HepG2 (cell line): ENCODE measurements around the gene TMEM120A. TPM values are rescaled to one million over a fixed set of nuclear protein-coding genes. Genes with fewer than 3 reads are reported as not detected.

Experiments
- ATAC-seq: fragments of 200-7000 bp; cut with Tn5 transposase; 3 replicates; pipeline ENCODE4 v1.9.1; 2020; ENCODE audit warnings: mild to moderate bottlenecking, moderate library complexity
- BruUV-seq: library from RNA; stranded (reverse); fragments of 400-500 nt; replicated peaks from 2 replicates; lab custom pipeline; 2021; lab: Mats Ljungman, UMichigan
- CTCF ChIA-PET: fragments of 300-600 bp; formaldehyde crosslinking; extraction: SDS; loops from one replicate; lab custom pipeline; 2021; ENCODE audit warnings: low total read pairs, inconsistent platforms, low intra/inter-chr PET ratio; lab: Yijun Ruan, JAX
- POLR2A ChIA-PET: fragments of 350-600 bp; sonication (Branson Sonifier 250); formaldehyde crosslinking; loops from one replicate; lab custom pipeline; 2020; ENCODE audit warnings: antibody characterized with exemption, inconsistent platforms; lab: Yijun Ruan, JAX
- DNase-seq: peaks from one replicate; pipeline ENCODE4 v3.0.0-alpha.2; 2015; ENCODE audit warnings: low spot score
- FAIRE-seq: peaks from 3 replicates; lab custom pipeline; 2011; peaks lifted over from hg19 to GRCh38; lab: Jason Lieb, UNC
- H2AFZ ChIP-seq: one replicate; pipeline ENCODE4 v1.6.1; 2011; ENCODE audit warnings: low read length, inconsistent platforms
- H3K27ac ChIP-seq: fragments of 300-600 bp; 3 replicates; pipeline ENCODE4 v1.8.0; 2011; ENCODE audit warnings: mixed run types, mild to moderate bottlenecking, mixed read lengths, low read length, inconsistent platforms; ENCODE audit not compliant: insufficient read depth; ENCODE audit errors: extremely low read length
- H3K27me3 ChIP-seq, 2 experiments: fragments of 200-600 bp in 1 of 2; 2 replicates in 1 of 2; 3 replicates in 1 of 2; pipeline versions ENCODE4 v1.6.0 to v1.8.0; 2011; ENCODE audit warnings: low read length in 2 of 2, mild to moderate bottlenecking in 2 of 2, moderate library complexity in 2 of 2, inconsistent platforms in 1 of 2; ENCODE audit not compliant: insufficient read depth in 2 of 2, control insufficient read depth in 1 of 2
- H3K36me3 ChIP-seq, 2 experiments: fragments of 200-600 bp in 1 of 2; replicated peaks in 1 of 2; 2 replicates in 1 of 2; 3 replicates in 1 of 2; pipeline versions ENCODE4 v1.5.1 to v1.8.0; 2011; ENCODE audit warnings: low read length in 2 of 2, inconsistent platforms in 1 of 2; ENCODE audit not compliant: insufficient read depth in 2 of 2, control insufficient read depth in 1 of 2
- H3K4me1 ChIP-seq: 2 replicates; pipeline ENCODE4 v1.5.1; 2012; ENCODE audit warnings: low read length, inconsistent platforms; ENCODE audit not compliant: insufficient read depth
- H3K4me2 ChIP-seq: 2 replicates; pipeline ENCODE4 v1.6.0; 2011; ENCODE audit warnings: low read depth, low read length, inconsistent platforms
- H3K4me3 ChIP-seq, 3 experiments: fragments of 200-600 bp in 1 of 3; sonication (generic), shearing (Covaris generic) in 1 of 3; replicated peaks in 1 of 3; 2 replicates each; pipeline ENCODE4 v1.5.1; 2011 to 2016; ENCODE audit warnings: low read length in 3 of 3, inconsistent platforms in 2 of 3, low read depth in 2 of 3, mild to moderate bottlenecking in 2 of 3, control low read depth in 1 of 3, mixed read lengths in 1 of 3; ENCODE audit not compliant: insufficient read depth in 1 of 3
- H3K79me2 ChIP-seq: one replicate; pipeline ENCODE4 v1.6.1; 2011; ENCODE audit warnings: low read length, inconsistent platforms; ENCODE audit not compliant: insufficient read depth
- H3K9ac ChIP-seq: 2 replicates; pipeline ENCODE4 v1.6.0; 2011; ENCODE audit warnings: mild to moderate bottlenecking, low read depth, low read length, inconsistent platforms; ENCODE audit not compliant: insufficient read depth
- H3K9me3 ChIP-seq: 2 replicates; pipeline ENCODE4 v1.5.1; 2012; ENCODE audit warnings: mild to moderate bottlenecking, low read length
- H4K20me1 ChIP-seq: 2 replicates; pipeline ENCODE4 v1.6.0; 2011; ENCODE audit warnings: inconsistent platforms, mild to moderate bottlenecking, low read length, moderate library complexity; ENCODE audit not compliant: insufficient read depth
- BORCS8-MEF2B ChIP-seq: sonication (generic); formaldehyde crosslinking; IDR thresholded peaks from 2 replicates; pipeline ENCODE4 v1.8.0; 2022; ENCODE audit warnings: mild to moderate bottlenecking, missing genetic modification reagents
- CEBPB ChIP-seq: IDR thresholded peaks from 2 replicates; pipeline ENCODE4 v1.6.1; 2011; ENCODE audit warnings: low read depth, low read length, improper control_type of control experiment, borderline replicate concordance
- CREM ChIP-seq, 2 experiments: sonication (generic) in 1 of 2; formaldehyde crosslinking in 1 of 2; IDR thresholded peaks; 2 replicates each; pipeline versions ENCODE4 v1.4.0 to v1.6.1; 2016 to 2020; ENCODE audit warnings: antibody characterized with exemption in 1 of 2, mild to moderate bottlenecking in 1 of 2, missing genetic modification reagents in 1 of 2
- HOXD1 ChIP-seq: sonication (generic); formaldehyde crosslinking; IDR thresholded peaks from 2 replicates; pipeline ENCODE4 v1.5.0; 2020; ENCODE audit warnings: missing genetic modification reagents
- KDM5A ChIP-seq: fragments of 200-600 bp; sonication (generic); IDR thresholded peaks from 2 replicates; pipeline ENCODE4 v1.7.0; 2018; ENCODE audit warnings: antibody characterized with exemption, mild to moderate bottlenecking, low read length, borderline replicate concordance
- MYC ChIP-seq: sonication (generic); formaldehyde crosslinking; IDR thresholded peaks from 2 replicates; pipeline ENCODE4 v1.9.0; 2021; ENCODE audit warnings: missing genetic modification reagents, borderline replicate concordance
- PHB2 ChIP-seq: fragments of 450-650 bp; IDR thresholded peaks from 2 replicates; pipeline ENCODE4 v1.6.1; 2018; ENCODE audit not compliant: partially characterized antibody
- POLR2AphosphoS2 ChIP-seq: IDR thresholded peaks from 2 replicates; pipeline ENCODE4 v1.6.1; 2011; ENCODE audit warnings: low read depth, low read length, improper control_type of control experiment
- RORA ChIP-seq: sonication (generic); formaldehyde crosslinking; IDR thresholded peaks from 2 replicates; pipeline ENCODE4 v1.5.0; 2020; ENCODE audit warnings: mild to moderate bottlenecking, missing genetic modification reagents, moderate library complexity
- SIX4 ChIP-seq: sonication (generic); formaldehyde crosslinking; IDR thresholded peaks from 2 replicates; pipeline ENCODE4 v1.4.0; 2020; ENCODE audit warnings: missing genetic modification reagents
- TEAD3 ChIP-seq: optimal IDR thresholded peaks from 2 replicates; pipeline ENCODE3; 2016; ENCODE audit warnings: borderline replicate concordance
- XRCC5 ChIP-seq: fragments of 200-400 bp; formaldehyde crosslinking; optimal IDR thresholded peaks from 2 replicates; pipeline ENCODE3; 2017; ENCODE audit warnings: mild to moderate bottlenecking, low read length
- ZC3H13 ChIP-seq: sonication (generic); formaldehyde crosslinking; IDR thresholded peaks from 2 replicates; pipeline ENCODE4 v1.8.1; 2023; ENCODE audit warnings: mild to moderate bottlenecking, missing genetic modification reagents, moderate library complexity
- ZNF180 ChIP-seq: sonication (generic); formaldehyde crosslinking; IDR thresholded peaks from 2 replicates; pipeline ENCODE4 v1.4.0; 2020; ENCODE audit warnings: low read depth, missing genetic modification reagents, borderline replicate concordance
- ZNF24 ChIP-seq: fragments of 450-650 bp; IDR thresholded peaks from 2 replicates; pipeline ENCODE4 v1.6.1; 2017; ENCODE audit warnings: antibody characterized with exemption, mild to moderate bottlenecking
- ZNF557 ChIP-seq: sonication (generic); formaldehyde crosslinking; IDR thresholded peaks from 2 replicates; pipeline ENCODE4 v1.4.0; 2020; ENCODE audit warnings: missing genetic modification reagents
- ZNF577 ChIP-seq: sonication (generic); formaldehyde crosslinking; IDR thresholded peaks from 2 replicates; pipeline ENCODE4 v1.4.0; 2020; ENCODE audit warnings: mild to moderate bottlenecking, low read depth, missing genetic modification reagents, borderline replicate concordance
- ZNF766 ChIP-seq: sonication (generic); formaldehyde crosslinking; IDR thresholded peaks from 2 replicates; pipeline ENCODE4 v1.5.0; 2020; ENCODE audit warnings: missing genetic modification reagents, borderline replicate concordance
- WGBS: methylation state at CpG from one replicate; pipeline ENCODE4 v1.1.6; 2017; ENCODE audit warnings: low lambda C conversion rate; 5-methylcytosine and 5-hydroxymethylcytosine counted together
- in situ Hi-C: cut with HindIII; loops from 2 replicates; pipeline ENCODE4 v1.10.0; 2017; ENCODE audit warnings: low pct_unique_long_range_greater_than_20kb; ENCODE audit not compliant: extremely low pct_ligation_motif_present
- intact Hi-C: fragments of 100-400 bp; cut with micrococcal nuclease; formaldehyde crosslinking; loops from one replicate; pipeline ENCODE4 v1.10.0; 2022; ENCODE audit not compliant: unreplicated experiment
- polyA plus RNA-seq, 8 experiments: library from polyadenylated mRNA; depleted of rRNA in 3 of 8; stranded (reverse) in 7 of 8; unstranded in 1 of 8; fragments of >200 nt; fragmentation: Illumina TruSeq in 4 of 8; extraction: Trizol in 4 of 8; gene quantifications; 2 replicates each; pipeline versions ENCODE4 v1.2.1 to v1.2.3, GENCODE V29; 2011 to 2016; ENCODE audit warnings: low read depth in 4 of 8, missing spikeins in 1 of 8, mixed read lengths in 1 of 8; ENCODE audit not compliant: insufficient read depth in 1 of 8
- total RNA-seq, 5 experiments: library from RNA; depleted of rRNA; stranded (reverse); fragments of >200 nt; fragmentation: Illumina TruSeq; extraction: Trizol; gene quantifications; 2 replicates each; pipeline ENCODE4 v1.2.3, GENCODE V29; 2016; ENCODE audit warnings: low read depth in 1 of 5
- TF ChIP-seq, protein P1 (sequence below): sonication (generic); formaldehyde crosslinking; IDR thresholded peaks from 2 replicates; pipeline ENCODE4 v1.5.1; 2020; ENCODE audit warnings: missing genetic modification reagents, mild to moderate bottlenecking, borderline replicate concordance
- TF ChIP-seq, protein P2 (sequence below): sonication (generic); formaldehyde crosslinking; IDR thresholded peaks from 2 replicates; pipeline ENCODE4 v1.8.0; 2023; ENCODE audit warnings: mild to moderate bottlenecking, missing genetic modification reagents

The TMEM120A gene
- total and polyA plus RNA-seq, 2 of the 13 experiments (the other 11 are each of a cell fraction or from before 2014, with no cell fraction given) = 40.3 to 102 TPM

- ChIA-PET POLR2A (interaction anchor here (1.1 kb wide), 1 partner anchor 70 kb away, joined by 5 read pairs; no protein-coding TSS in a partner anchor), CTCF (no interaction called here)
- H2AFZ ChIP-seq = no peak overlapping the region
- no peaks in the 10 kb centered on the region for H3K27me3 ChIP-seq
- in situ Hi-C loops = no loop called here
- 97% methylated on average over 9 of the region's 9 CpGs for WGBS
- peaks cover 38% of the 10 kb centered on the region for H3K4me1 ChIP-seq
- DNase-seq (no peak), FAIRE-seq (no peak), ATAC-seq (no peak)
- no peak overlapping the region for H3K4me2 ChIP-seq
- H3K9ac ChIP-seq = no peak overlapping the region
- H3K79me2 ChIP-seq = peaks cover 2% of the 10 kb centered on the region
- BruUV-seq = no TSS peak
- no peak overlapping the region for H3K4me3 ChIP-seq
- no peaks in the 10 kb centered on the region for H3K9me3 ChIP-seq
- peak overlapping the region; percentile 18 for H3K27ac ChIP-seq
- intact Hi-C loops = loop anchor here (2.0 kb wide), 1 partner anchor 71 kb away; no protein-coding TSS in a partner anchor
- TF ChIP-seq CEBPB (no peak), KDM5A (no peak), XRCC5 (no peak), CREM (IDR thresholded peaks at IDR 0.05) (no peak), CREM (CRISPR knock-in tag; IDR thresholded peaks at IDR 0.05) (no peak), ZNF24 (no peak), ZC3H13 (no peak), RORA (CRISPR knock-in tag) (no peak), BORCS8-MEF2B (no peak), ZNF180 (no peak), TEAD3 (no peak), POLR2AphosphoS2 (no peak), ZNF557 (CRISPR knock-in tag) (no peak), HOXD1 (CRISPR knock-in tag) (no peak), PHB2 (no peak), MYC (no peak), ZNF766 (CRISPR knock-in tag) (no peak), SIX4 (no peak), ZNF577 (CRISPR knock-in tag) (no peak)
- TF ChIP-seq, protein P1, sequence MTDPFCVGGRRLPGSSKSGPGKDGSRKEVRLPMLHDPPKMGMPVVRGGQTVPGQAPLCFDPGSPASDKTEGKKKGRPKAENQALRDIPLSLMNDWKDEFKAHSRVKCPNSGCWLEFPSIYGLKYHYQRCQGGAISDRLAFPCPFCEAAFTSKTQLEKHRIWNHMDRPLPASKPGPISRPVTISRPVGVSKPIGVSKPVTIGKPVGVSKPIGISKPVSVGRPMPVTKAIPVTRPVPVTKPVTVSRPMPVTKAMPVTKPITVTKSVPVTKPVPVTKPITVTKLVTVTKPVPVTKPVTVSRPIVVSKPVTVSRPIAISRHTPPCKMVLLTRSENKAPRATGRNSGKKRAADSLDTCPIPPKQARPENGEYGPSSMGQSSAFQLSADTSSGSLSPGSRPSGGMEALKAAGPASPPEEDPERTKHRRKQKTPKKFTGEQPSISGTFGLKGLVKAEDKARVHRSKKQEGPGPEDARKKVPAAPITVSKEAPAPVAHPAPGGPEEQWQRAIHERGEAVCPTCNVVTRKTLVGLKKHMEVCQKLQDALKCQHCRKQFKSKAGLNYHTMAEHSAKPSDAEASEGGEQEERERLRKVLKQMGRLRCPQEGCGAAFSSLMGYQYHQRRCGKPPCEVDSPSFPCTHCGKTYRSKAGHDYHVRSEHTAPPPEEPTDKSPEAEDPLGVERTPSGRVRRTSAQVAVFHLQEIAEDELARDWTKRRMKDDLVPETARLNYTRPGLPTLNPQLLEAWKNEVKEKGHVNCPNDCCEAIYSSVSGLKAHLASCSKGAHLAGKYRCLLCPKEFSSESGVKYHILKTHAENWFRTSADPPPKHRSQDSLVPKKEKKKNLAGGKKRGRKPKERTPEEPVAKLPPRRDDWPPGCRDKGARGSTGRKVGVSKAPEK (CRISPR knock-in tag) = no peak
- TF ChIP-seq, protein P2, sequence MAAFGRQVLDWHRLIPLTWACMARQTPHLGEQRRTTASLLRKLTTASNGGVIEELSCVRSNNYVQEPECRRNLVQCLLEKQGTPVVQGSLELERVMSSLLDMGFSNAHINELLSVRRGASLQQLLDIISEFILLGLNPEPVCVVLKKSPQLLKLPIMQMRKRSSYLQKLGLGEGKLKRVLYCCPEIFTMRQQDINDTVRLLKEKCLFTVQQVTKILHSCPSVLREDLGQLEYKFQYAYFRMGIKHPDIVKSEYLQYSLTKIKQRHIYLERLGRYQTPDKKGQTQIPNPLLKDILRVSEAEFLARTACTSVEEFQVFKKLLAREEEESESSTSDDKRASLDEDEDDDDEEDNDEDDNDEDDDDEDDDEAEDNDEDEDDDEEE = no peak
- no peaks in the 10 kb centered on the region; the same call in 1 of the 2 replicates for H4K20me1 ChIP-seq
- peaks cover 6 to 26% of the 10 kb centered on the region in 2 experiments; a peak in 4 of 5 replicates for H3K36me3 ChIP-seq
These were observed 2.8 kb downstream of the TMEM120A start for GRCh38 chr7:75991531-75992082.
